Caco-2 (cell line): ENCODE data around the gene KIRREL3. TPM values are rescaled to one million over a fixed set of nuclear protein-coding genes. Genes with fewer than 3 reads are reported as not detected.

Experiments
- BruUV-seq: library from RNA; stranded (reverse); fragments of 400-500 nt; replicated peaks from 2 replicates; lab custom pipeline; 2021; lab: Mats Ljungman, UMichigan
- CTCF ChIA-PET: fragments of 300-600 bp; sonication (Branson Sonifier 250); formaldehyde crosslinking; loops from one replicate; lab custom pipeline; 2022; ENCODE audit warnings: antibody characterized with exemption; lab: Charles Lee
- POLR2A ChIA-PET: fragments of 300-600 bp; sonication (Branson Sonifier 250); formaldehyde crosslinking; loops from one replicate; lab custom pipeline; 2022; ENCODE audit warnings: antibody characterized with exemption; lab: Charles Lee
- DNase-seq, 2 experiments: peaks; one replicate each; pipeline versions ENCODE4 v3.0.0 to v3.0.0-alpha.2; 2020 to 2022
- H3K27me3 ChIP-seq: replicated peaks from 2 replicates; pipeline ENCODE4 v1.6.0; 2011; ENCODE audit warnings: low read length; ENCODE audit not compliant: control insufficient read depth, insufficient read depth
- H3K36me3 ChIP-seq: 2 replicates; pipeline ENCODE4 v1.5.1; 2011; ENCODE audit warnings: low read length; ENCODE audit not compliant: control insufficient read depth, insufficient read depth
- H3K4me1 ChIP-seq: fragments of 250-450 bp; sonication (Bioruptor Pico); 2 replicates; pipeline ENCODE4 v1.5.1; 2020; ENCODE audit warnings: mild to moderate bottlenecking
- H3K4me3 ChIP-seq: 2 replicates; pipeline ENCODE4 v1.5.1; 2011; ENCODE audit warnings: low read depth, mild to moderate bottlenecking, control low read depth, low read length
- H3K9me3 ChIP-seq: fragments of 250-450 bp; sonication (Bioruptor Pico); 2 replicates; pipeline ENCODE4 v1.5.1; 2020; ENCODE audit warnings: mild to moderate bottlenecking, moderate library complexity
- H3K27ac Mint-ChIP-seq: one replicate; pipeline ENCODE4 v1.8.0; 2022; ENCODE audit warnings: mixed read lengths; ENCODE audit not compliant: unreplicated experiment
- H3K27me3 Mint-ChIP-seq: one replicate; pipeline ENCODE4 v1.8.0; 2022; ENCODE audit warnings: mixed read lengths; ENCODE audit not compliant: insufficient read depth, unreplicated experiment
- H3K36me3 Mint-ChIP-seq: one replicate; pipeline ENCODE4 v1.8.0; 2022; ENCODE audit warnings: mild to moderate bottlenecking, mixed read lengths; ENCODE audit not compliant: insufficient read depth, unreplicated experiment
- H3K4me1 Mint-ChIP-seq: one replicate; pipeline ENCODE4 v1.8.0; 2022; ENCODE audit warnings: low read depth, mixed read lengths; ENCODE audit not compliant: unreplicated experiment
- H3K4me3 Mint-ChIP-seq: one replicate; pipeline ENCODE4 v1.8.0; 2022; ENCODE audit warnings: mild to moderate bottlenecking, moderate library complexity, mixed read lengths; ENCODE audit not compliant: unreplicated experiment
- H3K9me3 Mint-ChIP-seq: one replicate; pipeline ENCODE4 v1.8.0; 2022; ENCODE audit warnings: mixed read lengths; ENCODE audit not compliant: unreplicated experiment
- intact Hi-C: fragments of 100-400 bp; cut with micrococcal nuclease; formaldehyde crosslinking; loops from one replicate; pipeline ENCODE4 v1.10.0; 2022; ENCODE audit not compliant: unreplicated experiment
- total RNA-seq: library from RNA; stranded (reverse); gene quantifications from 2 replicates; pipeline ENCODE4 v1.2.3, GENCODE V29; 2022
- TF ChIP-seq, protein P1 (sequence below), 2 experiments: fragments of 200-600 bp in 1 of 2; IDR thresholded peaks; 1 replicate in 1 of 2; 2 replicates in 1 of 2; pipeline versions ENCODE4 v1.5.1 to v1.8.0; 2011 to 2022; ENCODE audit warnings: antibody characterized with exemption in 1 of 2, control low read depth in 1 of 2, inconsistent platforms in 1 of 2, low read depth in 1 of 2, low read length in 1 of 2, mild to moderate bottlenecking in 1 of 2, moderate library complexity in 1 of 2; ENCODE audit not compliant: insufficient read depth in 1 of 2, severe bottlenecking in 1 of 2, unreplicated experiment in 1 of 2

Gene KIRREL3
- total RNA-seq, 1 experiment from 2014 or later: not detected

GRCh38 chr11:126710804-126711399 is 289.7 kb downstream of the KIRREL3 start:
- H3K4me3 Mint-ChIP-seq: no peak overlapping the region
- H3K27ac Mint-ChIP-seq: no peak overlapping the region
- CTCF ChIA-PET: no interaction called here
- H3K36me3 Mint-ChIP-seq: no peaks in the 10 kb centered on the region
- POLR2A ChIA-PET: no interaction called here
- H3K9me3 Mint-ChIP-seq: no peaks in the 10 kb centered on the region
- Histone ChIP-seq H3K27me3 (peaks cover 3% of the 10 kb centered on the region; the same call in 1 of the 2 replicates), H3K4me1 (no peaks in the 10 kb centered on the region), H3K4me3 (no peak overlapping the region), H3K9me3 (no peaks in the 10 kb centered on the region; the same call in 1 of the 2 replicates), H3K36me3 (no peaks in the 10 kb centered on the region)
- TF ChIP-seq, protein P1, sequence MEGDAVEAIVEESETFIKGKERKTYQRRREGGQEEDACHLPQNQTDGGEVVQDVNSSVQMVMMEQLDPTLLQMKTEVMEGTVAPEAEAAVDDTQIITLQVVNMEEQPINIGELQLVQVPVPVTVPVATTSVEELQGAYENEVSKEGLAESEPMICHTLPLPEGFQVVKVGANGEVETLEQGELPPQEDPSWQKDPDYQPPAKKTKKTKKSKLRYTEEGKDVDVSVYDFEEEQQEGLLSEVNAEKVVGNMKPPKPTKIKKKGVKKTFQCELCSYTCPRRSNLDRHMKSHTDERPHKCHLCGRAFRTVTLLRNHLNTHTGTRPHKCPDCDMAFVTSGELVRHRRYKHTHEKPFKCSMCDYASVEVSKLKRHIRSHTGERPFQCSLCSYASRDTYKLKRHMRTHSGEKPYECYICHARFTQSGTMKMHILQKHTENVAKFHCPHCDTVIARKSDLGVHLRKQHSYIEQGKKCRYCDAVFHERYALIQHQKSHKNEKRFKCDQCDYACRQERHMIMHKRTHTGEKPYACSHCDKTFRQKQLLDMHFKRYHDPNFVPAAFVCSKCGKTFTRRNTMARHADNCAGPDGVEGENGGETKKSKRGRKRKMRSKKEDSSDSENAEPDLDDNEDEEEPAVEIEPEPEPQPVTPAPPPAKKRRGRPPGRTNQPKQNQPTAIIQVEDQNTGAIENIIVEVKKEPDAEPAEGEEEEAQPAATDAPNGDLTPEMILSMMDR (IDR thresholded peaks at IDR 0.05; ENCODE audit: insufficient read depth in 1 of 2, low read depth in 1 of 2, low read length in 1 of 2, severe bottlenecking in 1 of 2, unreplicated experiment in 1 of 2): no peak
- peaks cover 33% of the 10 kb centered on the region for H3K27me3 Mint-ChIP-seq
- intact Hi-C loops: no loop called here
- no peak for DNase-seq
- BruUV-seq: no TSS peak
- H3K4me1 Mint-ChIP-seq: no peaks in the 10 kb centered on the region

DNA sequence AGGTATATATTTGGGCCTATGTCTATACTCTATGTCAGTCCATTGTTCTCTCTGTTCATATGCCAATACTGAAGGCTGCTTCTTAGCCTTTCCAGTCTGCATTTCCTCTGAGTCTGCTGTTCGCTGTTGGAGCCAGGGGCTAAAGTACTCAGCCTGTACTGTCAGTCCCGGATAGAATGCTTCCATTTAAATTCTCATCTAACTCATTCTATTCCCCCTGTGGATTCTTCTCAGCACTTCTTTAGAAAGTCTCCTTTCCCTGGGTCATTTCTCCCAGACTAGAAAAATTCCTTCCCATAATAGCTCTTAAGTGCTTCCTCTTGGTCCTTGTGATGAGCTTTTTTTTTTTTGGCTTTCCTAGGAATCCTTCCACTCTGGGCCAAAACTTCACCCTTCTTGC is 293.1 kb downstream of the KIRREL3 start:
- no peaks in the 10 kb centered on the region for H3K9me3 Mint-ChIP-seq
- H3K4me1 Mint-ChIP-seq: no peaks in the 10 kb centered on the region
- H3K36me3 ChIP-seq: no peaks in the 10 kb centered on the region
- H3K4me3 Mint-ChIP-seq: no peak overlapping the region
- TF ChIP-seq, protein P1 (IDR thresholded peaks at IDR 0.05; ENCODE audit: insufficient read depth in 1 of 2, low read depth in 1 of 2, low read length in 1 of 2, severe bottlenecking in 1 of 2, unreplicated experiment in 1 of 2): no peak
- BruUV-seq: no TSS peak
- ChIA-PET CTCF (no interaction called here), POLR2A (no interaction called here)
- H3K27me3 ChIP-seq: no peaks in the 10 kb centered on the region; the same call in none of the 2 replicates
- no peak overlapping the region for H3K27ac Mint-ChIP-seq
- no peak for DNase-seq
- intact Hi-C loops: no loop called here
- no peaks in the 10 kb centered on the region for H3K36me3 Mint-ChIP-seq
- no peaks in the 10 kb centered on the region; the same call in 1 of the 2 replicates for H3K9me3 ChIP-seq
- H3K4me1 ChIP-seq: no peaks in the 10 kb centered on the region
- no peak overlapping the region for H3K4me3 ChIP-seq
- peaks cover 24% of the 10 kb centered on the region for H3K27me3 Mint-ChIP-seq

- H3K36me3 Mint-ChIP-seq: no peaks in the 10 kb centered on the region
- TF ChIP-seq, protein P1 (IDR thresholded peaks at IDR 0.05; ENCODE audit: insufficient read depth in 1 of 2, low read depth in 1 of 2, low read length in 1 of 2, severe bottlenecking in 1 of 2, unreplicated experiment in 1 of 2): no peak
- Histone ChIP-seq H3K27me3 (no peaks in the 10 kb centered on the region; the same call in none of the 2 replicates), H3K36me3 (no peaks in the 10 kb centered on the region), H3K4me1 (no peaks in the 10 kb centered on the region), H3K4me3 (no peak overlapping the region), H3K9me3 (no peaks in the 10 kb centered on the region; the same call in 1 of the 2 replicates)
- ChIA-PET CTCF (no interaction called here), POLR2A (no interaction called here)
- H3K27ac Mint-ChIP-seq: no peak overlapping the region
- H3K9me3 Mint-ChIP-seq: no peaks in the 10 kb centered on the region
- H3K4me1 Mint-ChIP-seq: no peaks in the 10 kb centered on the region
- no peak for DNase-seq
- no TSS peak for BruUV-seq
- H3K27me3 Mint-ChIP-seq: peaks cover 22% of the 10 kb centered on the region
- H3K4me3 Mint-ChIP-seq: no peak overlapping the region
- intact Hi-C loops: no loop called here
These were observed 296.5 kb downstream of the KIRREL3 start for GRCh38 chr11:126704096-126704495.
